Measurements from ENCODE around the gene MAP3K3. TPM values are rescaled to one million over a fixed set of nuclear protein-coding genes. Genes with fewer than 3 reads are reported as not detected.

MAP3K3 gene
- polyA plus RNA-seq (2014; cell fraction: cytosol; rRNA removed): 26.6 and 28.1 TPM in 2 replicates
- 41.0 and 61.6 TPM in 2 replicates for polyA plus RNA-seq (2014; cell fraction: nucleus; rRNA removed)

DNA sequence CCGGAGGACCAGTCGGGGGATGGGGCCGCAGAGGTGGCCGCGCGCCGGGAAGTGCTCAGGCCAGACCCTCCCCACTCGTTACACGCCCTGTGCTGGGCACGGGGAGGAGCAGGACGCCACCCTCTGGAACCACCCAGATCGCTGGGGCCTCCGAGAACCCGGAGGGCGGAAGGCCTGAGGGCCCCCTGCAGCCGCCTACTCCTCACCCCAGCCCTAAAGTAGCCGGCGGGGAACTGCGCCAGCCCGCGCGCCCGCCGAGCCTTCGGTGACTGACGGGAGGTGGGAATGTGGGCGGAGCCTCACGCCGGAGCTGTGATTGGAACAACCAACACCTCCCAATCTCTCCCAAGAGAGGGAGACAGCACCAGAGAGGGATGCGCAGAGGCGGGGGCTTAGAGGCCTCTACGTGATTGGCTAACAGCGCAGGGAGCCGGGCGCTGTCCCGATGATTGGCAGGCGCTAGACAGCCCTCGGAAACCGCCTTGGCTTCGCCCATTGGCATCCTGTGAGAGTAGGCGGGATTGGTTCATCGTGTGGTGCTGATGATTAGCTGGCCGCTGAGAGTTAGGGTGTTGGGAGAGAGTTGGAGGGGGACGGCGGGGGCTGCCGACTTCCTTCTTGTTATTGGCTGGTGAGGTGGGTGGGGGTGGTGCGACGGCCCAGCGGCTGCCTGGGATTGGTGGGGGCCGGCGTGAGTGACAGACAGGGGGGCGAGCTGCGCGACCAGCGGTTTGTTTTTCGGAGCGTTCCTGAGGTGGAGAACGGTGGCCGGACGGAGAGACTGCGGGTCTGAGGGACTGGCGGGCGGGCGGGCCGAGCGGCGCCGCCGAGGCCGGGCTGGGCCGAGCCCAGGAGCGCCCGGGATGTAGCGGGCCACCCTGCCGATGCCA lies at the start of gene MAP3K3:
Gene MAP3K3, plus strand, starts transcription at position 734 of the 890 bp plus-strand sequence. CDS start 343 bp downstream, outside the sequence.
- DNase-seq (ENCODE audit: low spot score): peak; percentile 100

DNA sequence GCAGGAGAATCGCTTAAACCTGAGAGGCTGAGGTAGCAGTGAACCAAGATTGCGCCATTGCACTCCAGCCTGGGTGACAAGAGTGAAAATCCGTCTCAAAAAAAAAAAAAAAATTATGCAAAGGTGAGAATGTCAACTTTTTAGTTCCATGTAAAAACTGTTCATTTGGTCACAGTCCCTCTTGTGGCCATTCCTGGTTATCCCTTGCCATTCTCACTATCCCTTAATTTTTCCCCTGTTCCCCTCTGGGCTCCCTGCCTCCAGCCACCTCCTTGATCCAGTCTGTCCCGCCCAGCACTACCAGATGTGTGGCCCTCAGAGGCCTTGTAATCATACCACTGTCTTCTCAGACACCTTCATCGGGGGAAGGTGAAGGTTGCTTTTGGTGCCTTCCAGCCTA lies 48.6 kb upstream of the MAP3K3 start:
- no peak for DNase-seq (ENCODE audit: low spot score)

DNA sequence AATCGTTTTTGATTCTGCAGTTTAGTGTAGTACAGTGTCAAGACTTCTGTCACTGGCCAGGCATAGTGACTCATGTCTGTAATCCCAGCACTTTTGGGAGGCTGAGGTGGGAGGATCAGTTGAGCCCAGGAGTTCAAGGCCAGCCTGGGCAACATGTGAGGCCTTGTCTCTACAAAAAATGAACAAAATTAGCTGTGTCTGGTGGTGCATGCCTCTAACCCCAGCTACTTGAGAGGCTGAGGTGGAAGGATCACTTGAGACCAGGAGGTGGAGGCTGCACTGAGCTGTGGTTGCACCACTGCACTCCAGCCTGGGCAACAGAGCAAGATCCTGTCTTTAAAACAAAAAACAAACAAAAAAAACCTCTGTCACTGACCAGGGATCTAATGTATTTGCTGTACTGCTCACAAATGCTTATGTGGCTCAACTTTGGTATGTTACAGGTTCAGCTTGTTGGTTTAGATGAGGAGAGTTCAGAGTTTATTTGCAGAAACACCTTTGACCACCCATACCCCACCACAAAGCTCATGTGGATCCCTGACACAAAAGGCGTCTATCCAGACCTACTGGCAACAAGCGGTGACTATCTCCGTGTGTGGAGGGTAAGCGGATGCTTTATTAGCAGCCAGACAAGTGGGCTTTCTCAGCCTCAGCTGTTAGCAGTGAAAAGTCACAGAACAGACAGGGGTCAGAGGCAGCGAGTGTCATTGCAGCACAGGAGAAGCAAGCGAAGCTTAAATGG lies 44.0 kb upstream of the MAP3K3 start:
- DNase-seq (ENCODE audit: low spot score): no peak

DNA sequence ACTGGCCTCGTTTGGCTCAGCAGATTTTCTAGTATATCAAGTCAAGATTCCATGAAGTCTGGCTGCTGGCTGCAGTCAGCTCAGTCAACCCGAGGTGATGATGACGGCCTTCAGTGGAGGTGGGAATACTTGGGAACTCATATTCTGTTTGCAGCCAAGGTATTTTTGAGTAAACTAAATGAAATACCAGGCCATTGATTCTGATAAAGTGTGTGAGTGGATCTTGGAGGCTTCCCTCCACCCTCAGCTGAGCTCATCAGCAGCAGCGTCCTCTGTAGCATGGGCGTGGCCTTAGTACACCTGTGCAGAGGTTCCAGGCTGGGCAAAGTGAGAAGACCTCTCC lies 43.5 kb upstream of the MAP3K3 start:
- DNase-seq (ENCODE audit: low spot score): no peak

DNA sequence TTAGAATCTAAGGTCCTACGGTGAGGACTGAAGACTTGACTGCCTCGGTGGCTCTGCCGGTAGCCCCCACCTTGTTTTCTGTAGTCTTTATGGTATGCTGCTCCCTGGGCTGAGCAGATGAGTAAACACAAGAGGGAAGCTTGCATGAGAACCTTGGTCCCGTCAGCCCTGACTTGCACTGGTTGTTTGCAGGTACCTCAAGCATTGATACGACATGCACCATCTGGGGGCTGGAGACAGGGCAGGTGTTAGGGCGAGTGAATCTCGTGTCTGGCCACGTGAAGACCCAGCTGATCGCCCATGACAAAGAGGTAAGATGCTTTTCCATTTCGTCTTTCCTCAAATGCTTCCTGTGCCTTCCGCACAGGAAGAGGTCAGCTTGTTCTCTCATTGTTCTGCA lies 42.6 kb upstream of the MAP3K3 start:
- no peak for DNase-seq (ENCODE audit: low spot score)

DNA sequence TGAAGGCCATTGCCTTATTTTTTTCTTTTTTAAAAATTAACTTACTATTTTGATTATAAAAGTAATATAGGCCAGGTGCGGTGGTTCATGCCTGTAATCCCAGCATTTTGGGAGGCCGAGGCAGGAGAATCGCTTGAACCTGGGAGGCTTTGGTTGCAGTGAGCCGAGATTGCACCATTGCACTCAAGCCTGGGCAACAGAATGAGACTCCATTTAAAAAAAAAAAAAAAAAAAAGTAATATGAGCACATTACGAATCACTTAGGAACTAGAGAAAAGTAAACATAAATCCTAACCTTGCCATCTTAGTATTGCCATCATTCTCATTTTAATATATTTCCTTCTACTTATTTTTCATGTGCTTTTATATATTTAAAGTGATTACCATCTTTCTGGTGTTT lies 34.4 kb upstream of the MAP3K3 start:
- no peak for DNase-seq (ENCODE audit: low spot score)

DNA sequence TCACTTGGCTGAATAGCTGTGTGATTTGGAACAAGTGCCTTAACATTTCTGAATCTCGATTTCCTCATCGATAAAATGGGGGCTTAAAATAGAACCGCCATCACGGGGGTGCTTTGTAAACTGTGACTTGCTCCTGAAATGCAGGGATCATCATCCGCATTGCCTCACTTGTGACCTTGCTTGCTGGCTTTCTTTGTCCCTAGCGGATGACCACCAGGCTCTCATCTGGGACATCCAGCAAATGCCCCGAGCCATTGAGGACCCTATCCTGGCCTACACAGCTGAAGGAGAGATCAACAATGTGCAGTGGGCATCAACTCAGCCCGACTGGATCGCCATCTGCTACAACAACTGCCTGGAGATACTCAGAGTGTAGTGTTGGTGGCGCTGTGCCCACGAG lies 33.4 kb upstream of the MAP3K3 start:
- no peak for DNase-seq (ENCODE audit: low spot score)

DNA sequence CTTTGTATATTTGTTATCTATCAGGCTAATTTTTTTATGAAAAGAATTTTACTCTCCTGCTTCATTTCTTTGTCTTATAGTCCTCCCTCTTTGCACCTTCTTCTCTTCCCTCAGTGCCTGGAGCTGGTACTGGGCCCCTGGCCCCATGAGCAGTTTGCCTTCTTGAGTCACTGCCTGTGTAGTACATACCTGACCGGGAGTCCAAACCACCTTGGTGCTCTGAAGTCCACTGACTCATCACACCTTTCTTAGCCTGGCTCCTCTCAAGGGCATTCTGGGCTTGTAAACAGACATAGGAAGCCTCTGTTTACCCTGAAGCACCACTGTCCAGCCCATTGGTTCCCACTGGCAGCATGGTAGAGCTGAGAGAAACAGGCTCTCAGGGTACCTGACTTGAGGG lies 32.6 kb upstream of the MAP3K3 start:
- no peak for DNase-seq (ENCODE audit: low spot score)

DNA sequence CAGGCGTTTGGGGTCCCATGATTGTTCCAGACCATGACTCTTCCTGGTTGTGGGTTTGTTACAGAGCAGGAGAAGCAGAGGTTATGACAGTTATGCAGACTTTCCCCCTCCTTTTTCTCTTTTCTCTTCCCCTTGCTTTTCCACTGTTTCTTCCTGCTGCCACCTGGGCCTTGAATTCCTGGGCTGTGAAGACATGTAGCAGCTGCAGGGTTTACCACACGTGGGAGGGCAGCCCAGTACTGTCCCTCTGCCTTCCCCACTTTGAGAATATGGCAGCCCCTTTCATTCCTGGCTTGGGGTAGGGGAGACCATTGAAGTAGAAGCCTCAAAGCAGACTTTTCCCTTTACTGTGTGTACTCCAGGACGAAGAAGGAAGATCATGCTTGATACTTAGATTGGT lies 29.4 kb upstream of the MAP3K3 start:
- no peak for DNase-seq (ENCODE audit: low spot score)

DNA sequence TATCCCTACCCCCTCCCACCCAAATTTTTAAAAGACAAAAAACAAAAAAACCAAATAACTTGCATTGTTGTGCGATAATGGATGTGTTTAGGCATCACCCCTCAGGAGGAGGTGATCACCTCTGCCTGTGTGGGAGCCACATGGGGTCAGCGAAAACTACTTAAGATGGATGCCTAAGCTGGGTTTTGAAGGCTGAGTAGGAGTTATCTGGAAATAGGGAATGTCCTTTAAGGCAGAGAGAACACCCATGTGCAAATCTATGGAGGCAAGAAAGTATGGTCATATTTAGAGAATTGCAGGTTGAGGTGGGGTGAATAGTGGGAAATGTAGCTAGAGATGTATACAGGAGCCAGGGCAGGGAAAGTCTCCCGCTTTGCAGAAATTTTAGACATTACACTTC lies 27.1 kb upstream of the MAP3K3 start:
- no peak for DNase-seq (ENCODE audit: low spot score)

DNA sequence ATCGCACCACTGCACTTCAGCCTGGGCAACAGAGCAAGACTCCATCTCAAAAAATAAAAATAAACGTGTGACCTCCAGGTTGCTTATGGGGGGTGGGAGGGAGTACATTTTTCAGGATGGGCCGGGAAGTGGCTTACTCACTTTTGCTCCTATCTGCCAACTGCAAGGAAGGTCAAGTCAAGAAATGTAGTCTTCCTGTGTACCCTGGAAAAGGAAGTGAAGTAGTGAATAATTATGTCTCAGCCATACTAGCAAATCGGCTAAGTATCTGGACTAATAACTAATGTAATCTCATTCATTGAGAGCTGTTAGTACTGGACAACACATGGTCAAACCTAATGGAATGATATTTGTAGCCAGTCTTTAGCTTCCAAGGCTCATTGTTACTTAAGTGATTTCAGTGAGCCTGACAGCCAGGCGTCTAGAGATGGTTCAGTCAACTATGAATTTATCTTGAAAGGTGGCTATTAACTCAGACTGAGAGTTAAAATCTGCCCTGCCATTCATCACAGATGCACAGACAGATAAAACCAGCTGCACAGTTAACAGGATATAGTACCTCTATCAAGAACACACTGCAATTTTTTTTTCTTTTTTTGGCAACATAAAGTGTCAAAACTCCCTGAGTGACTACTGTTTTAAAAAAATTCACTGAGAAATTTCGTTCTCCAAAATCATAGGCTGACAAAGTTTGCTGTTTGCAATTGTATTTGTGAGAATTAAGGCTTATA lies 25.2 kb upstream of the MAP3K3 start:
- DNase-seq (ENCODE audit: low spot score): no peak

DNA sequence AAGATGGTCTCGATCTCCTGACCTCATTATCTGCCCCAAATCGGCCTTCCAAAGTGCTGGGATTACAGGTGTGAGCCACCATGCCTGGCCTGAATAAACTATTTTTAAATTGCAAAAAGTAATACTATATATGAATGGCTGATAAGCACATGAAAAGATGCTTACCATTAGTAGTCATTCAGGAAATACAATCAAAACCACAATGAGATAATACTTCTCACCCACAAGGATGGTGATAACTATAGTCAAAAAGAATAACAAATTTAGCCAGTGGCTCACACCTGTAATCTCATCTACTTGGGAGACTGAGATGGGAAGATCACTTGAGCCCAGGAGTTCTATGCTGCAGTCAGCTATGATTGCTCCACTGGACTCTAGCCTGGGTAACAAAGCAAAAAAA lies 23.9 kb upstream of the MAP3K3 start:
- no peak for DNase-seq (ENCODE audit: low spot score)

DNA sequence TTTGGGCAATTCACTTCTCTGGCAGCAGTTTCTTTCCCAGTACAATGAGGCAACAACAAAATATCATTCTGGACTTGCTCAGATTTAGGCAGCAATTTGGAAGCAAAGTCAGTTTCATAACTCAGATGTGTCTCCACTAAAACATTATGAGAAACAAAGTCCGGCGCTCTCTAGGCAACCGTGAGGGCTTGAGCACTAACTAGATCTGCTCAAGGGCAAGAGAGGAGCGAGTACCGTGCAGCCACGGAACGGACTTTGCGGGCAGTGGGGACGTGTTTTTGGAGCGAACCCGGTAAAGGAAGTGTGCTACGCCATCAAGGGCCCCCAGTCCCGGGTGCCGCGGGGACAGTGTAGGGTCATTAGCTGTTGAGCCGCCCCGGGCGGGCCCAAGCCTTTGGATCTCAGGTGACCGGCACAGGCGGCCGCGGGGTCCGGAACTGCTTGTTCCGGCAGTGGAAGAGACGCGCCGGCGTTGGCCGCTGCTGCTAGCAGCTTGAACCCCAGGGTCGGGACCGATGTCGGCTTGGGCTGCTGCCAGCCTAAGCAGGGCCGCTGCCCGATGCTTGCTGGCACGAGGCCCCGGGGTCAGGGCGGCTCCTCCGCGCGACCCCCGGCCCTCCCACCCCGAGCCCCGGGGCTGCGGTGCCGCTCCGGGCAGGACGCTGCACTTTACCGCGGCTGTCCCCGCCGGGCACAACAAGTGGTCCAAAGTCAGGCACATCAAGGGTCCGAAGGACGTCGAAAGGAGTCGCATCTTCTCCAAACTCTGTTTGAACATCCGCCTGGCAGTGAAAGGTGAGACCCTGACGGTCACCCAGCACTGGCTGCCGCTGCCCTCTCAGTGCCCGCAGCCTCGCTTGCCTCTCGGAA lies 21.4 kb upstream of the MAP3K3 start, which contains the start of gene TACO1:
Gene TACO1, plus strand, starts transcription at position 327 of the 870 bp plus-strand sequence. Its CDS starts 189 bp downstream, at position 516.
- DNase-seq (ENCODE audit: low spot score): peak; percentile 88

DNA sequence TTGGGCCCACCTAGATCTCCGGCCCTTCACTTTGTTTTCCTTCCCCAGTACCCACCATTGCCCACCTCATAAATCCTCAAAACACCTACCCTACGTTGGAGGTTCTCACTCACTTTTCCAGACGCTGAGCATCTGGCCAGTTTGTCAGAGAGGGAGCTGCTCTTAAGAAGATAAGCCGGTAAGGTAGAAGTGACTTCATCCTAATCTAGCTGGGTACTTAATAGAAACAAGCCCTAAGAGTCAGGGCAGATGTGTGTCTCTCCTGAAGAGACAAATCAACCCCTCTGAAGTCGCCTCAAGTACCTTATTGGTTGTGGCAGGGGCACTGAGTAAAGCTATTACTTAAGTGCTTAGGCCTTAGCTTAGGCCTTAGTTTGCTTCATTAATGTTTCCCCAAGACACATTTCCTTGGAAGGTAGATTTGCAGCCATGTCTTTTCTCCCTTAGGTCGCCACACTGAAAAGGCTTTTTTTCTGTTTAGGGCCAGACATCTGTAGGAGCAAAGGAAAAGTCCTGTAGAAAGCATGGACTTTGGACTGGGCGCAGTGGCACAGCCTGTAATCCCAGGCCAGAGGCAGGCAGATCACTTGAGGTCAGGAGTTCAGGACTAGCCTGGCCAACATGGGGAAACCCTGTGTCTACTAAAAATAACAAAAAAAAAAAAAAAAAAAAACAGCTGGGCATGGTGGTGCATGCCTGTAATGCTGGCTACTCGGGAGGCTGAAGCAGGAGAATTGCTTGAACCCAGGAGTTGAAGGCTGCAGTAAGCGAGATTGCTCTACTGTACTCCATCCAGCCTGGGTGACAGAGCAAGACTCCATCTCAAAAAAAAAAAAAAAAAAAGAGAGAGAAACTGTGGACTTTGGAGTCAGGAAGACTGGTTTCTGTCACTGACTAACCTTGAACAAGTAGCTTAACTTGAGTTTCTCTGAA lies 20.5 kb upstream of the MAP3K3 start:
- no peak for DNase-seq (ENCODE audit: low spot score)

DNA sequence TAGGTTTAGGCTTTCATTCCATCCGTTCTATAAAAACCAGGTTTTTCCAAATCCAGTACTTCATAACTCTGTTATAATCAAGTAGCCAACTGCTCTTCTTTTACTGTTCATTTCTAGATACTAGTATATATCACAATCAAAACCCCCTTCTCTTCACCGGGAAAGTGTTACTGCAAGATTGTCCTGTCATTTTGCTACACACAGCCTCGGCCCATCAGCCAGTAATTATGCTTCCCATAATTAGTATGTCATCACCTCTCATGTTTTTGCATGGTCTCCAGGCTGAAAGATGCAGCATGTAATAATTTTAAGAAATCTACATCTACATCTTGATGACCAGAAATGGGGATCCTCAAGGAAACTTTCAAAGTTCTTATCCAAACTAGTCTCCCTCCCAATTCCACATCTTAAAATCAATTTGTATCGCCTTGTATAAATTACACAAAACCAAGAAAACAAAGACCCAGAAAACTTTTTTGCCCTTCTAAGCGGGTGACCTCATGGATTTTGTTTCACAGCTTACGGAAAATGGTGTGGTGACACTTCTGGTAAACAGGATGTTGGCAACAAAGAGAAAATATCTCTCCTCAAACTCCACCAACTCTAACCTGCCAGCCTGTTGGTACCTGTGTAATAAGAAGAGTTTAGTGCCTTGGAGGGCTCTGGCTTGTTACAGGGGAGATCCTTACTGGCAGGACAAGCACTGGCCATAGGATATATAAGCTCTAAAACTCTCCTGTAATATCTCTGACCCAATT lies 12.2 kb upstream of the MAP3K3 start:
- DNase-seq (ENCODE audit: low spot score): no peak

DNA sequence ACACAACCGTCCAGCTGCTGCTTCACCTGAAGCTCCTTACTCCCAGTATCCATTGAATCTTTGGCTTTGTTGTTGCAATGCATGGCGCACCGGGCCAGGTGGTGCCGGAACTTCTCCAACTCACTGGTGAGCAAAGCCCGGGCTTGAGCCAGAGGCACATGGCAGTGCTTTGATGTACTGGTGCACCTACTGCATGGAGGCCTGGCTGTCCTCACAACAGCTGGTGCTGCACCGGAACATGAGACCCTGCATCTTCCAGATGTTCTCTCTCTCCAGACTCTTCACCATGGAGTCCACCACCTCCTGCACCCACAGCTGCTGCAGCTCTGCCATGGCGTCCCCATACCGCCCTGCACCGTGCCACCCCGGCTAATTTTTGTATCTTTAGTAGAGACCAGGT lies 11.4 kb upstream of the MAP3K3 start:
- no peak for DNase-seq (ENCODE audit: low spot score)

DNA sequence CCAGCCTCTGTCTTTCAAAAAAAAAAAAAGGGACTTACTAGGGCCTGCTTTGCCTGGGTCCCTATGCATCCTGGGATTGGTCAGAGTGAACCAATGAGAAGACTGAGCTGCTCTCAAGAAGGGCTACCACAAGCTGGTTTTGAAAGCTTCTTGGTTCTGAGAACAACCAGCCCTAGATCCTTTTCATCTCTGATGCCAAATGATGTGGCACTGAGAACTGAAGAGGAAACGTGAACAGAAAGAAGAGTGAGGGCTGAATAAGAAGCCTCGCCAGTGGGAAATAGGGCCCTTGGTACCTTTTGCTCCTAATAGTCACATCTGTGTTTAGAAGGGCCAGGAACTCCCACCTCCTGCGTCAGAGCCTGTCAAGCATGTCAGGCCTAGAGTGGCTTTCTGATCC lies 10.9 kb upstream of the MAP3K3 start:
- DNase-seq (ENCODE audit: low spot score): no peak

DNA sequence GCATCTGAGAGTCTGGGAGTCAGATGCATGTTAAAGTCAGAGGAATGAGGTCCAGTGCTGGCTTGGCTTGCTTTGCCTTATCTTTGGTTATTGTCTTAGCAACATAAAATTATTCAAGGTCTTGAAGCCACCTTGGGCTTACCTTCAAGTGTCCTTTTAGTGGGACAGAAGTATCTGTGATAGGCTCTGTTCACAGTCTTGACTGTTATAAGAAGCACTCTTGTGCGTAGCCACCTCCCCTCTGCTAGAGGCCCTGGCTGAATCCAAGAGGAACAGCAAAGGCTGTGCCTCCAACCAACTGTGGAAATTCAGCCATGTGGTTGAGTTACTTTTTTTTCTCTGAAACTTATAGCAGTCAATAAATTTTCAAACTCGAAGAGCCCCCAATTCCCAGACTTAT lies 8.6 kb upstream of the MAP3K3 start:
- no peak for DNase-seq (ENCODE audit: low spot score)

DNA sequence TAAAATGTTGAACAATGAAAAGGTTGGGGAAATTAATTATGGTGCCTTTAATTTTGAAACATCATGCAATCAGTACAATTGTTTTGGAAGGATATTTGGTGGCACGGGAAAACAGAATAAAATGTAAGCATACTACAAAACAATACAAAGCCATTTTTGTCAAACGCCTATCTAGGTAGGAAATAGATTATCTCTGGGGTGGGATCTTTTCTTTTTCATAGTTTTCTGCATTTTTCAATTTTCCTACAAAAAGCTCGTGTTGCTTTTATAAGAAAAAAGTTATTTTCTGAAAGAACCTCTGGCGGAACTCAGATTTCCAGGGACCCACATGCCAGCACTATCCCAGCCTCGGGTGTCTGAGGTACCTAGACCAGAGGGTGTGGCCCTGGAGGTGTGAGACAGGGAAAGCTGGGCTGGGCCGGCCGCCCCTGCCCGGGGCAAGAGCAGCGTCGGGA lies 961 bp upstream of the MAP3K3 start:
- no peak for DNase-seq (ENCODE audit: low spot score)

Measured in SK-N-DZ (cell line).